ENCODE measurements around the gene CCDC40. TPM values are rescaled to one million over a fixed set of nuclear protein-coding genes. Genes with fewer than 3 reads are reported as not detected.
"Not testable (repeated sequence)": the region's sequence is repeated elsewhere in the genome, so short reads cannot be mapped to it uniquely, and the experiment has no call there.

Gene CCDC40
- total RNA-seq, 1 donor from 2014 or later: 0.16 TPM

- H3K9me3 Mint-ChIP-seq: no peaks in the 10 kb centered on the region
- no peak overlapping the region for H3K4me3 Mint-ChIP-seq
- peaks cover 5% of the 10 kb centered on the region for H3K4me1 Mint-ChIP-seq (ENCODE audit: low read depth)
- peaks cover 1% of the 10 kb centered on the region for H3K36me3 Mint-ChIP-seq (ENCODE audit: low read depth)
- peaks cover 26% of the 10 kb centered on the region for H3K27me3 Mint-ChIP-seq (ENCODE audit: insufficient read depth)
- H3K27ac Mint-ChIP-seq: no peak overlapping the region
- intact Hi-C loops (cut with micrococcal nuclease): no loop called here
- DNase-seq (ENCODE audit: low spot score): no peak
Measured at GRCh38 chr17:80030730-80031410, 5.6 kb upstream of the CCDC40 start.

- H3K27ac Mint-ChIP-seq: no peak overlapping the region
- H3K4me3 Mint-ChIP-seq: no peak overlapping the region
- peaks cover 5% of the 10 kb centered on the region for H3K4me1 Mint-ChIP-seq (ENCODE audit: low read depth)
- no peak for DNase-seq (ENCODE audit: low spot score)
- H3K27me3 Mint-ChIP-seq (ENCODE audit: insufficient read depth): peaks cover 29% of the 10 kb centered on the region
- H3K9me3 Mint-ChIP-seq: no peaks in the 10 kb centered on the region
- peaks cover 1% of the 10 kb centered on the region for H3K36me3 Mint-ChIP-seq (ENCODE audit: low read depth)
- intact Hi-C loops (cut with micrococcal nuclease): no loop called here
Measured at GRCh38 chr17:80031691-80032430, 4.6 kb upstream of the CCDC40 start.

GRCh38 chr17:80032614-80033171 lies 3.7 kb upstream of the CCDC40 start:
- Mint-ChIP-seq H3K9me3 (no peaks in the 10 kb centered on the region), H3K27me3 (ENCODE audit: insufficient read depth) (peaks cover 35% of the 10 kb centered on the region), H3K4me3 (no peak overlapping the region), H3K4me1 (ENCODE audit: low read depth) (peaks cover 5% of the 10 kb centered on the region), H3K27ac (no peak overlapping the region), H3K36me3 (ENCODE audit: low read depth) (peaks cover 1% of the 10 kb centered on the region)
- DNase-seq (ENCODE audit: low spot score): no peak
- intact Hi-C loops (cut with micrococcal nuclease): no loop called here

GRCh38 chr17:80033840-80034239 lies 2.6 kb upstream of the CCDC40 start:
- no peak overlapping the region for H3K27ac Mint-ChIP-seq
- no peak overlapping the region for H3K4me3 Mint-ChIP-seq
- H3K9me3 Mint-ChIP-seq: no peaks in the 10 kb centered on the region
- no peak for DNase-seq (ENCODE audit: low spot score)
- H3K4me1 Mint-ChIP-seq (ENCODE audit: low read depth): peaks cover 5% of the 10 kb centered on the region
- peaks cover 45% of the 10 kb centered on the region for H3K27me3 Mint-ChIP-seq (ENCODE audit: insufficient read depth)
- intact Hi-C loops (cut with micrococcal nuclease): no loop called here
- peaks cover 1% of the 10 kb centered on the region for H3K36me3 Mint-ChIP-seq (ENCODE audit: low read depth)

- Mint-ChIP-seq H3K36me3 (ENCODE audit: low read depth) (peaks cover 1% of the 10 kb centered on the region), H3K9me3 (no peaks in the 10 kb centered on the region), H3K27me3 (ENCODE audit: insufficient read depth) (peaks cover 50% of the 10 kb centered on the region), H3K27ac (peak overlapping the region; percentile 72), H3K4me1 (ENCODE audit: low read depth) (peaks cover 5% of the 10 kb centered on the region), H3K4me3 (peak overlapping the region; percentile 86)
- peak; percentile 17 for DNase-seq (ENCODE audit: low spot score)
- intact Hi-C loops (cut with micrococcal nuclease): loop anchor here (1.0 kb wide), 1 partner anchor 27 kb away; no protein-coding TSS in a partner anchor
Measured at GRCh38 chr17:80034791-80035686, 1.4 kb upstream of the CCDC40 start.

- Mint-ChIP-seq H3K27me3 (ENCODE audit: insufficient read depth) (peaks cover 50% of the 10 kb centered on the region), H3K4me3 (peak within 1 kb of the TSS; percentile 86), H3K27ac (peak within 1 kb of the TSS; percentile 91), H3K36me3 (ENCODE audit: low read depth) (peaks cover 1% of the 10 kb centered on the region), H3K4me1 (ENCODE audit: low read depth) (peaks cover 5% of the 10 kb centered on the region), H3K9me3 (no peaks in the 10 kb centered on the region)
- DNase-seq (ENCODE audit: low spot score): peak; percentile 45
- intact Hi-C loops (cut with micrococcal nuclease): loop anchor here (1.0 kb wide), 1 partner anchor 27 kb away; no protein-coding TSS in a partner anchor
Measured at GRCh38 chr17:80035687-80035936, 830 bp upstream of the CCDC40 start, which contains the start of gene TBC1D16. Gene TBC1D16 (minus strand): TSS chr17:80035872. CDS start chr17:80013547, 22,325 bp downstream.

GRCh38 chr17:80036715-80037477 lies 454 bp downstream of the CCDC40 start:
- peak overlapping the region; percentile 85 for H3K4me3 Mint-ChIP-seq
- H3K27me3 Mint-ChIP-seq (ENCODE audit: insufficient read depth): peaks cover 50% of the 10 kb centered on the region
- H3K4me1 Mint-ChIP-seq (ENCODE audit: low read depth): peaks cover 5% of the 10 kb centered on the region
- intact Hi-C loops (cut with micrococcal nuclease): loop anchor here (1.0 to 2.0 kb wide), 3 partner anchors 64 to 194 kb away; partner anchors contain the start of genes EIF4A3 and GAA
- peak overlapping the region; percentile 91 for H3K27ac Mint-ChIP-seq
- no peak for DNase-seq (ENCODE audit: low spot score)
- H3K36me3 Mint-ChIP-seq (ENCODE audit: low read depth): peaks cover 1% of the 10 kb centered on the region
- no peaks in the 10 kb centered on the region for H3K9me3 Mint-ChIP-seq

GRCh38 chr17:80043963-80044362 lies 7.5 kb downstream of the CCDC40 start:
- DNase-seq (ENCODE audit: low spot score): no peak
- Mint-ChIP-seq H3K4me3 (no peak overlapping the region), H3K27me3 (ENCODE audit: insufficient read depth) (peaks cover 13% of the 10 kb centered on the region), H3K4me1 (ENCODE audit: low read depth) (no peaks in the 10 kb centered on the region), H3K36me3 (ENCODE audit: low read depth) (no peaks in the 10 kb centered on the region), H3K9me3 (no peaks in the 10 kb centered on the region), H3K27ac (no peak overlapping the region)
- intact Hi-C loops (cut with micrococcal nuclease): no loop called here

GRCh38 chr17:80045703-80046102 lies 9.3 kb downstream of the CCDC40 start:
- no peak overlapping the region for H3K27ac Mint-ChIP-seq
- H3K9me3 Mint-ChIP-seq: no peaks in the 10 kb centered on the region
- H3K36me3 Mint-ChIP-seq (ENCODE audit: low read depth): no peaks in the 10 kb centered on the region
- intact Hi-C loops (cut with micrococcal nuclease): no loop called here
- H3K27me3 Mint-ChIP-seq (ENCODE audit: insufficient read depth): peaks cover 6% of the 10 kb centered on the region
- no peak overlapping the region for H3K4me3 Mint-ChIP-seq
- H3K4me1 Mint-ChIP-seq (ENCODE audit: low read depth): no peaks in the 10 kb centered on the region
- DNase-seq (ENCODE audit: low spot score): no peak

GRCh38 chr17:80046709-80047108 lies 10.3 kb downstream of the CCDC40 start:
- intact Hi-C loops (cut with micrococcal nuclease); H3K36me3 Mint-ChIP-seq (ENCODE audit: low read depth); H3K27ac Mint-ChIP-seq; H3K9me3 Mint-ChIP-seq; DNase-seq (ENCODE audit: low spot score); H3K4me1 Mint-ChIP-seq (ENCODE audit: low read depth); H3K4me3 Mint-ChIP-seq; H3K27me3 Mint-ChIP-seq (ENCODE audit: insufficient read depth): not testable (repeated sequence)

GRCh38 chr17:80047176-80047575 lies 10.7 kb downstream of the CCDC40 start:
- Mint-ChIP-seq H3K4me3 (no peak overlapping the region), H3K4me1 (ENCODE audit: low read depth) (no peaks in the 10 kb centered on the region), H3K27me3 (ENCODE audit: insufficient read depth) (peaks cover 6% of the 10 kb centered on the region), H3K36me3 (ENCODE audit: low read depth) (no peaks in the 10 kb centered on the region), H3K9me3 (no peaks in the 10 kb centered on the region), H3K27ac (no peak overlapping the region)
- no peak for DNase-seq (ENCODE audit: low spot score)
- intact Hi-C loops (cut with micrococcal nuclease): no loop called here

- Mint-ChIP-seq H3K36me3 (ENCODE audit: low read depth) (no peaks in the 10 kb centered on the region), H3K4me1 (ENCODE audit: low read depth) (no peaks in the 10 kb centered on the region), H3K27me3 (ENCODE audit: insufficient read depth) (peaks cover under 1% of the 10 kb centered on the region), H3K9me3 (no peaks in the 10 kb centered on the region), H3K27ac (no peak overlapping the region), H3K4me3 (no peak overlapping the region)
- no peak for DNase-seq (ENCODE audit: low spot score)
- intact Hi-C loops (cut with micrococcal nuclease): no loop called here
Measured at GRCh38 chr17:80049986-80050385, 13.5 kb downstream of the CCDC40 start.

Data from activated T-helper 1 cell treated with anti-CD3 and anti-CD28 coated beads, Interleukin-12 subunit alpha, Interleukin-12 subunit beta, Interleukin-2, Interleukin-4 antibody, amounts not matched to agents 30 ng/mL and 10 ng/mL and 1 ng/mL, durations not matched to agents 14 hours and 24 hours and 36 hours (primary cell).